Effector memory CD4-positive, alpha-beta T cell (primary cell): ENCODE results near the gene FPGS.

Experiments used
- DNase-seq, 3 donors: peaks; one replicate each; pipeline ENCODE4 v3.0.0-alpha.2; 2020
- H3K27ac ChIP-seq: 2 replicates; pipeline ENCODE4 v1.7.0; 2013; ENCODE audit warnings: mild to moderate bottlenecking, low read length, moderate library complexity; ENCODE audit not compliant: insufficient read depth, poor library complexity, severe bottlenecking
- H3K27me3 ChIP-seq: replicated peaks from 2 replicates; pipeline ENCODE4 v1.7.0; 2013; ENCODE audit warnings: mild to moderate bottlenecking, low read length; ENCODE audit not compliant: insufficient read depth, control insufficient read depth, poor library complexity, severe bottlenecking
- H3K36me3 ChIP-seq: 2 replicates; pipeline ENCODE4 v1.7.0; 2013; ENCODE audit warnings: mild to moderate bottlenecking, low read length, moderate library complexity; ENCODE audit not compliant: control insufficient read depth, insufficient read depth
- H3K4me1 ChIP-seq: 2 replicates; pipeline ENCODE4 v1.7.0; 2013; ENCODE audit warnings: low read length, mild to moderate bottlenecking; ENCODE audit not compliant: control insufficient read depth, insufficient read depth, poor library complexity, severe bottlenecking
- H3K4me3 ChIP-seq: 2 replicates; pipeline ENCODE4 v1.7.0; 2013; ENCODE audit warnings: low read length, low read depth, mild to moderate bottlenecking; ENCODE audit not compliant: insufficient read depth, poor library complexity, severe bottlenecking
- H3K9me3 ChIP-seq: 2 replicates; pipeline ENCODE4 v1.7.0; 2013; ENCODE audit warnings: mild to moderate bottlenecking, low read length, moderate library complexity; ENCODE audit not compliant: control insufficient read depth

FPGS gene

GRCh38 chr9:127770905-127771569, 31.6 kb upstream of the FPGS start:
- Histone ChIP-seq H3K9me3 (no peaks in the 10 kb centered on the region), H3K27ac (peak overlapping the region; percentile 93), H3K27me3 (no peaks in the 10 kb centered on the region), H3K4me1 (peaks cover 54% of the 10 kb centered on the region), H3K36me3 (peaks cover 27% of the 10 kb centered on the region), H3K4me3 (peak overlapping the region; percentile 55)
- peak; percentile 87 to 91 (median 90) for DNase-seq

GRCh38 chr9:127771570-127772189, 31.0 kb upstream of the FPGS start:
- Histone ChIP-seq H3K27me3 (no peaks in the 10 kb centered on the region), H3K9me3 (no peaks in the 10 kb centered on the region), H3K36me3 (peaks cover 23% of the 10 kb centered on the region), H3K4me1 (peaks cover 52% of the 10 kb centered on the region), H3K27ac (peak overlapping the region; percentile 93), H3K4me3 (no peak overlapping the region)
- no peak for DNase-seq

GRCh38 chr9:127772603-127773002, 30.1 kb upstream of the FPGS start:
- no peaks in the 10 kb centered on the region for H3K9me3 ChIP-seq
- DNase-seq = no peak
- H3K4me3 ChIP-seq = no peak overlapping the region
- peaks cover 47% of the 10 kb centered on the region for H3K4me1 ChIP-seq
- H3K27ac ChIP-seq = no peak overlapping the region
- H3K27me3 ChIP-seq = no peaks in the 10 kb centered on the region
- peaks cover 23% of the 10 kb centered on the region for H3K36me3 ChIP-seq

- Histone ChIP-seq H3K4me1 (peaks cover 41% of the 10 kb centered on the region), H3K27ac (no peak overlapping the region), H3K9me3 (no peaks in the 10 kb centered on the region), H3K36me3 (peaks cover 23% of the 10 kb centered on the region), H3K4me3 (no peak overlapping the region), H3K27me3 (no peaks in the 10 kb centered on the region)
- DNase-seq = no peak
Observed at GRCh38 chr9:127773272-127773671, 29.4 kb upstream of the FPGS start.

DNA sequence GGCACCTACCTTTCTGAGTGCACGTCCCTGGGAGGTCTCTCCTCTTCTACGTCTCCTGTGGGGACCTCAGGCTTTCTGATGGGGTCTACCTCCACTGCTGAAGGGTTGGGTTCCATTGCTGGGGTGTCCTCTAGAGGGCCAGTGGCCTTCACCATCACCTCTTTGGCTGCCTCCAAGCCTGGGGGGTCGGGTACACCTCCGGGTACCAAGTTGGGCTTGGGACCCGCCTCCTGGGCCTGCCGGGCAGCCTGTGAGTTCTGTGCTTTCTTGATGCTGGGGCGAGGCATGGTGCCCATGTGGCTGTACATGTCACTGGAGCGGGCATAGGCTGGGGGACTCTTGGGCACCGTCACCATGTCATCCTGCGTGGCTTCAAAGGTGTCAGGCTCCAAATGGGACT, 28.7 kb upstream of the FPGS start:
- no peaks in the 10 kb centered on the region for H3K9me3 ChIP-seq
- H3K36me3 ChIP-seq = peaks cover 23% of the 10 kb centered on the region
- H3K4me3 ChIP-seq = no peak overlapping the region
- peaks cover 40% of the 10 kb centered on the region for H3K4me1 ChIP-seq
- H3K27ac ChIP-seq = peak overlapping the region; percentile 8
- no peak for DNase-seq
- H3K27me3 ChIP-seq = no peaks in the 10 kb centered on the region

DNA sequence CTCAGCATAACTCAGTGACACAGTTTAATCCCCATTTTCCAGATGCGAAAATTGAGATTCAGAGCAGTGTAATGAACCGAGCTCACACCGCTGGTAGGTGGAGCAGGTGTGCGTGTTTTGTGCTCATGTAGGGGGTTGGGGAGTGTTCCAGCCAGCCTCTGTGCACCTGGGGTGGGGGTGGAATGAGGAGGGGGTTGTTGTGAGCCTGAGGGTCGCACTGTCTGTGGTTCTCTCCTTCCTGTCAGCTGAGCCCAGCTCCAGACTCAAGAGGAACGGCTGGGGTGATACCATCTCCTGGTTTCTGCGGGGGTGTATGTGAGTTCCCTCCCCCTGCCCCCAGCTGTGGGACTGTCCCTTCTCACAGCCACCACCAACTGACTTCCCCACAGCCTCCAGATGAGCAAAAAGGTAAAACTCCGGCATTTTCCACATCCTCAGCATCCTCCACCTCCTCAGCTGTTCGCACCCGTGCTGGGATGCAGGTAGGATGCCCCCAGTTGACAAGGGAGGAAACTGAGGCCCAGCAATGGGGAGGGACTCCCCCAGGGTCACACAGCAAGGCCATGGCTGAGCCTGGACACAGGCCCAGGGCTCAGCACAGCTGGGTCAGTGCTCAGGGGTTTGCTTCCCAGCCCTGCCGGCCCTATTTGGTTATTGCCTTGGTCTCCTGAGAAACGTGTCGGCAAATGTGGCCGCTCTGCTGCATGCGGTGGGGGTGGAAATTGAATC, 26.3 kb upstream of the FPGS start:
- H3K27ac ChIP-seq = peak overlapping the region; percentile 90
- peaks cover 37% of the 10 kb centered on the region for H3K4me1 ChIP-seq
- H3K27me3 ChIP-seq = no peaks in the 10 kb centered on the region
- H3K36me3 ChIP-seq = peaks cover 23% of the 10 kb centered on the region
- no peaks in the 10 kb centered on the region for H3K9me3 ChIP-seq
- DNase-seq = peak; percentile 53 to 64 (median 55)
- H3K4me3 ChIP-seq = peak overlapping the region; percentile 74

GRCh38 chr9:127776924-127777289, 25.8 kb upstream of the FPGS start:
- Histone ChIP-seq H3K4me1 (peaks cover 34% of the 10 kb centered on the region), H3K27me3 (no peaks in the 10 kb centered on the region), H3K36me3 (peaks cover 23% of the 10 kb centered on the region), H3K27ac (peak overlapping the region; percentile 90), H3K9me3 (no peaks in the 10 kb centered on the region), H3K4me3 (peak overlapping the region; percentile 74)
- no peak for DNase-seq

GRCh38 chr9:127777368-127777980, 25.2 kb upstream of the FPGS start:
- Histone ChIP-seq H3K27me3 (no peaks in the 10 kb centered on the region), H3K4me1 (peaks cover 40% of the 10 kb centered on the region), H3K36me3 (peaks cover 20% of the 10 kb centered on the region), H3K27ac (peak overlapping the region; percentile 90), H3K4me3 (peak overlapping the region; percentile 74), H3K9me3 (no peaks in the 10 kb centered on the region)
- no peak for DNase-seq

DNA sequence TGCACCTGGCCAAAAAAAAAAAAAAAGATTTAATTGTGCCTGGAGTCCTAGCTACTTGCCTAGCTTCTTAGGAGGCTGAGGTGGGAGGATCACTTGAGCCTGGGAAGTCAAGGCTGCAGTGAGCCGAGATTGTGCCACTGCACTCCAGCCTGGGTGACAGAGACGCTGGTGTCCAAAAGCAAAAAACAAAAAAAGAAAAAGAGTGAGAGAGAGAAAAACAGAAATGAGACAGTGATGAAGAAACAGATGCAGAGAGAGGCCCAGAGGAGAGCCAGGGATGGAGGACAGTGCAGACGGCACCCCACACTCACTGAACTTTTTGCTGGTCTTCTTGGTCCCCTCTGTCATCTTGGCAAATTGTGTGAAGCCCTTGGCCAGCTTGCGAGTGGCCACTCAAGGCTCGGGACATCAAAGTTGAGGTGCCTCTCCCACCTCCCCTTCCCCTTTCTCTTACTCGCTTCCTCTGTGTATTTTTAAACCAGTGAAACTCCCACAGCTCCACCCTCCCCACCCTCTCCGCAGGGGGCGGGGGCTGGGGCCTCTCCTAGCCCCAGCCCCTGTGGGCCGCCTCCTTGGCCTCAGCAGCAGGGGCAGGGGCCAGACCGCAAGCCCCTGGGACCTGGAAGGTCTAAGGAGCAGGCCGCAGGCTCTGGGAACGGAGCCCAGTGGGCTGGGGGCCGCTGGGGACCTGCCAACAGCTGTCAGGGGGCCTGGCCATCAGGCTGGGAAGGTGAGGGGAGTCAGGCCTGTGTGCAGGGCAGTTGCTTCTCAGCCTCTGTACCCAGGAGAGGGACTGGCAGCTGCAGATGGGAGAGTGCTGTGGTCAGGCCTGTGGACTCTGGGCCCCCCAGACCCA, 24.2 kb upstream of the FPGS start, which contains the start of gene SH2D3C:
Gene SH2D3C, minus strand, starts transcription at position 387 of the 856 bp plus-strand sequence. Its CDS starts 39 bp downstream, at position 348.
- peak within 1 kb of the TSS; percentile 90 for H3K27ac ChIP-seq
- peaks cover 50% of the 10 kb centered on the region for H3K4me1 ChIP-seq
- H3K4me3 ChIP-seq = peak within 1 kb of the TSS; percentile 74
- H3K9me3 ChIP-seq = no peaks in the 10 kb centered on the region
- DNase-seq = no peak
- H3K36me3 ChIP-seq = peaks cover 11% of the 10 kb centered on the region
- H3K27me3 ChIP-seq = no peaks in the 10 kb centered on the region
